Measurements from ENCODE around the gene LSM7. TPM values are rescaled to one million over a fixed set of nuclear protein-coding genes. Genes with fewer than 3 reads are reported as not detected.
A peak's percentile ranks its signal among the peaks of the same experiment; 100 is the strongest.

LSM7 gene
- polyA plus RNA-seq, 1 donor from 2014 or later, result 550 TPM

DNA sequence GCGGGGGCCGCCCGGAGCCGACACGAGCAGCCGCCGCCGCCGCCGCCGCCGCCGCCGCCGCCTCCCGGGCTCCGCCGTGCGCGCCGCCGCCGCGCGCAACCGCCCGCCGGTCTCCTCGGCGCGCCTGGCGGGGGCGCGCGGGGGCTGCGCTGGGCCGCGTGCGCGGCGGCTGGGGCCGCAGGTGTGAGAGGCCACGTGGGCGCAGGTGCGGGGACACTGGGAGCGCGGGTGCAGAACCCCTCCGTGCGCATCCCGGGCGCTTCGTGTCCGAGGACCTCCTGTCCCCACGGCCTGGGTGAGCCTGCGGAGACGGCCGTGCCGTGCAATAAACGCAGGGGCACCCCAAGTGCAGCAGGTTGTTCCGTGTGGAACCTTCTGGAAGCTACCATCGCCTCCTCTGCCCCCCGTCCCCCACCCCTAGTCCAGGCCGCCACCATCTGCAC, 20.3 kb downstream of the LSM7 start, which contains the start of gene LINGO3:
LINGO3 (minus strand) TSS at position 41 of the 443 bp plus-strand sequence. CDS start 16,378 bp downstream, outside the sequence.
- Histone ChIP-seq H4K20me1 (ENCODE audit: insufficient read depth) (no peaks in the 10 kb centered on the region), H3F3A (ENCODE audit: insufficient read depth, low read length, poor library complexity, severe bottlenecking) (no peaks in the 10 kb centered on the region), H3K9me2 (ENCODE audit: insufficient read depth, low read length) (no peaks in the 10 kb centered on the region), H3K27me3 (ENCODE audit: insufficient read depth, low read depth, low read length) (peaks cover 15% of the 10 kb centered on the region), H3K79me2 (replicated peaks; ENCODE audit: insufficient read depth, low read length) (no peaks in the 10 kb centered on the region), H3K9me3 (ENCODE audit: low read length) (no peaks in the 10 kb centered on the region), H3K4me2 (ENCODE audit: low read length) (no peak within 1 kb of the TSS), H2AFZ (ENCODE audit: low read depth, low read length) (no peak within 1 kb of the TSS), H3K9ac (ENCODE audit: low read length) (peak within 1 kb of the TSS; percentile 48), H3K27ac (ENCODE audit: low read length) (no peak within 1 kb of the TSS), H3K4me3 (ENCODE audit: low read length) (peak within 1 kb of the TSS; percentile 60), H3K36me3 (ENCODE audit: insufficient read depth, low read length) (no peaks in the 10 kb centered on the region)
- peak; percentile 47 for TF ChIP-seq MXI1 (conservative IDR thresholded peaks at IDR 0.05; ENCODE audit: poor library complexity, severe bottlenecking)
- no peak for TF ChIP-seq POLR2AphosphoS5 (IDR thresholded peaks at IDR 0.05)

DNA sequence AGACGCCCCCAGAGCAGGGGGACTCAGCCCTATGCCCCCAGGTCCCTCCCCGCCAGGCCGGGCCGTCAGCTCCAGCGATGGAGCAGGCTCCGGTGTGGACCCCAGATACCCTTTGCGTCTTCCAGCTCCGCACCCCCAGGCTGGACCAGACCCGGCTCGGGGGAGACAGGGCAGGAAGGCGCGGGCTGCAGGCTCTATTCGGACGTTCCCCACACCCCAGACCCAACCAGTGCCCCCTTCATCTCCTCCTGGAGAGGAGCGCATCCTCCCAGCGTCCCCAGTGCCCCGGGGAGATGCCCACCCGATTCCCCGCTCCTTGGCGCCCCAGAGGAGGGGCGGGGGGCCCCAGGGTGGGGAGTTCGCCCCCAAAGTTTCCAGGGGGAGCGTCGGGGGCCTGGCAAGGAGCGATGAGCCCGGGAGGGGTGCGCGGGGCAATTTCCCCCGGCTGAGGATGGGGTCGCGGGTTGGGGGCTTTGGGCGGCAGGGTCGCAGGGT, 20.8 kb downstream of the LSM7 start:
- H4K20me1 ChIP-seq (ENCODE audit: insufficient read depth), result no peaks in the 10 kb centered on the region
- H3F3A ChIP-seq (ENCODE audit: insufficient read depth, low read length, poor library complexity, severe bottlenecking), result no peaks in the 10 kb centered on the region
- no peak overlapping the region for H2AFZ ChIP-seq (ENCODE audit: low read depth, low read length)
- H3K79me2 ChIP-seq (replicated peaks; ENCODE audit: insufficient read depth, low read length), result no peaks in the 10 kb centered on the region
- peak overlapping the region; percentile 60 for H3K4me3 ChIP-seq (ENCODE audit: low read length)
- peak overlapping the region; percentile 48 for H3K9ac ChIP-seq (ENCODE audit: low read length)
- no peaks in the 10 kb centered on the region for H3K9me3 ChIP-seq (ENCODE audit: low read length)
- H3K4me2 ChIP-seq (ENCODE audit: low read length), result no peak overlapping the region
- no peak for TF ChIP-seq TAF1 (IDR thresholded peaks at IDR 0.05; ENCODE audit: low read depth)
- TF ChIP-seq, protein P1, sequence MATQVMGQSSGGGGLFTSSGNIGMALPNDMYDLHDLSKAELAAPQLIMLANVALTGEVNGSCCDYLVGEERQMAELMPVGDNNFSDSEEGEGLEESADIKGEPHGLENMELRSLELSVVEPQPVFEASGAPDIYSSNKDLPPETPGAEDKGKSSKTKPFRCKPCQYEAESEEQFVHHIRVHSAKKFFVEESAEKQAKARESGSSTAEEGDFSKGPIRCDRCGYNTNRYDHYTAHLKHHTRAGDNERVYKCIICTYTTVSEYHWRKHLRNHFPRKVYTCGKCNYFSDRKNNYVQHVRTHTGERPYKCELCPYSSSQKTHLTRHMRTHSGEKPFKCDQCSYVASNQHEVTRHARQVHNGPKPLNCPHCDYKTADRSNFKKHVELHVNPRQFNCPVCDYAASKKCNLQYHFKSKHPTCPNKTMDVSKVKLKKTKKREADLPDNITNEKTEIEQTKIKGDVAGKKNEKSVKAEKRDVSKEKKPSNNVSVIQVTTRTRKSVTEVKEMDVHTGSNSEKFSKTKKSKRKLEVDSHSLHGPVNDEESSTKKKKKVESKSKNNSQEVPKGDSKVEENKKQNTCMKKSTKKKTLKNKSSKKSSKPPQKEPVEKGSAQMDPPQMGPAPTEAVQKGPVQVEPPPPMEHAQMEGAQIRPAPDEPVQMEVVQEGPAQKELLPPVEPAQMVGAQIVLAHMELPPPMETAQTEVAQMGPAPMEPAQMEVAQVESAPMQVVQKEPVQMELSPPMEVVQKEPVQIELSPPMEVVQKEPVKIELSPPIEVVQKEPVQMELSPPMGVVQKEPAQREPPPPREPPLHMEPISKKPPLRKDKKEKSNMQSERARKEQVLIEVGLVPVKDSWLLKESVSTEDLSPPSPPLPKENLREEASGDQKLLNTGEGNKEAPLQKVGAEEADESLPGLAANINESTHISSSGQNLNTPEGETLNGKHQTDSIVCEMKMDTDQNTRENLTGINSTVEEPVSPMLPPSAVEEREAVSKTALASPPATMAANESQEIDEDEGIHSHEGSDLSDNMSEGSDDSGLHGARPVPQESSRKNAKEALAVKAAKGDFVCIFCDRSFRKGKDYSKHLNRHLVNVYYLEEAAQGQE (IDR thresholded peaks at IDR 0.05; ENCODE audit: borderline replicate concordance), result no peak
- no peak for TF ChIP-seq EP300 (conservative IDR thresholded peaks at IDR 0.05; ENCODE audit: poor library complexity, severe bottlenecking)
- TF ChIP-seq POLR2AphosphoS5 (IDR thresholded peaks at IDR 0.05), result no peak
- TF ChIP-seq, protein P2, sequence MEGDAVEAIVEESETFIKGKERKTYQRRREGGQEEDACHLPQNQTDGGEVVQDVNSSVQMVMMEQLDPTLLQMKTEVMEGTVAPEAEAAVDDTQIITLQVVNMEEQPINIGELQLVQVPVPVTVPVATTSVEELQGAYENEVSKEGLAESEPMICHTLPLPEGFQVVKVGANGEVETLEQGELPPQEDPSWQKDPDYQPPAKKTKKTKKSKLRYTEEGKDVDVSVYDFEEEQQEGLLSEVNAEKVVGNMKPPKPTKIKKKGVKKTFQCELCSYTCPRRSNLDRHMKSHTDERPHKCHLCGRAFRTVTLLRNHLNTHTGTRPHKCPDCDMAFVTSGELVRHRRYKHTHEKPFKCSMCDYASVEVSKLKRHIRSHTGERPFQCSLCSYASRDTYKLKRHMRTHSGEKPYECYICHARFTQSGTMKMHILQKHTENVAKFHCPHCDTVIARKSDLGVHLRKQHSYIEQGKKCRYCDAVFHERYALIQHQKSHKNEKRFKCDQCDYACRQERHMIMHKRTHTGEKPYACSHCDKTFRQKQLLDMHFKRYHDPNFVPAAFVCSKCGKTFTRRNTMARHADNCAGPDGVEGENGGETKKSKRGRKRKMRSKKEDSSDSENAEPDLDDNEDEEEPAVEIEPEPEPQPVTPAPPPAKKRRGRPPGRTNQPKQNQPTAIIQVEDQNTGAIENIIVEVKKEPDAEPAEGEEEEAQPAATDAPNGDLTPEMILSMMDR (IDR thresholded peaks at IDR 0.05; ENCODE audit: poor library complexity, severe bottlenecking), result no peak
- TF ChIP-seq RAD21 (conservative IDR thresholded peaks at IDR 0.05), result no peak
- no peak for TF ChIP-seq EZH2 (IDR thresholded peaks at IDR 0.05; ENCODE audit: borderline replicate concordance, insufficient read depth, low read length, poor library complexity, severe bottlenecking)
- no peak for TF ChIP-seq SMC3 (conservative IDR thresholded peaks at IDR 0.05; ENCODE audit: poor library complexity)
- no peak for TF ChIP-seq MXI1 (conservative IDR thresholded peaks at IDR 0.05; ENCODE audit: poor library complexity, severe bottlenecking)
- no peak overlapping the region for H3K27ac ChIP-seq (ENCODE audit: low read length)
- no peaks in the 10 kb centered on the region for H3K36me3 ChIP-seq (ENCODE audit: insufficient read depth, low read length)
- no peaks in the 10 kb centered on the region for H3K9me2 ChIP-seq (ENCODE audit: insufficient read depth, low read length)
- H3K27me3 ChIP-seq (ENCODE audit: insufficient read depth, low read depth, low read length), result peaks cover 15% of the 10 kb centered on the region

All from neural cell (in vitro differentiated cells).